Thoracic aorta (tissue), 2 donors: ENCODE measurements around the gene LDLRAD4. TPM values are rescaled to one million over a fixed set of nuclear protein-coding genes. Genes with fewer than 3 reads are reported as not detected.

Experiments used
- ATAC-seq: fragments of 150-250 bp; one replicate; pipeline ENCODE4 v1.8.0; 2017; ENCODE audit warnings: low read depth; ENCODE audit not compliant: insufficient number of reproducible peaks, low FRiP score
- DNase-seq: peaks from one replicate; pipeline ENCODE4 v3.0.0-alpha.2; 2020; ENCODE audit warnings: low spot score
- H3K27ac ChIP-seq, 2 donors: fragments of 200-600 bp; sonication (generic); 1 replicate in 1 of 2; 2 replicates in 1 of 2; pipeline ENCODE4 v1.5.1; 2016; ENCODE audit warnings: mild to moderate bottlenecking in 2 of 2, moderate library complexity in 2 of 2
- H3K27me3 ChIP-seq: fragments of 200-600 bp; sonication (generic); replicated peaks from 2 replicates; pipeline ENCODE4 v1.6.0; 2016; ENCODE audit warnings: mild to moderate bottlenecking; ENCODE audit not compliant: insufficient read depth
- H3K36me3 ChIP-seq: fragments of 200-600 bp; sonication (generic); one replicate; pipeline ENCODE4 v1.5.1; 2016
- H3K4me1 ChIP-seq, 2 donors: fragments of 200-600 bp; sonication (generic); 1 replicate in 1 of 2; 2 replicates in 1 of 2; pipeline versions ENCODE4 v1.5.1 to v1.6.0; 2016; ENCODE audit warnings: low read depth in 2 of 2, mild to moderate bottlenecking in 1 of 2; ENCODE audit not compliant: control insufficient read depth in 1 of 2
- H3K4me3 ChIP-seq: fragments of 200-600 bp; sonication (generic); 2 replicates; pipeline ENCODE4 v1.5.1; 2016; ENCODE audit warnings: mild to moderate bottlenecking
- H3K9me3 ChIP-seq: fragments of 200-600 bp; sonication (generic); 2 replicates; pipeline ENCODE4 v1.5.1; 2016
- CTCF ChIP-seq: fragments of 200-600 bp; sonication (generic); IDR thresholded peaks from one replicate; pipeline ENCODE4 v1.5.1; 2019; ENCODE audit warnings: antibody characterized with exemption
- total RNA-seq, 2 donors: library from RNA; depleted of rRNA; stranded (reverse); fragments of >200 nt; gene quantifications; one replicate each; pipeline versions ENCODE4 v1.1.0 to v1.2.3, GENCODE V29; 2016

The LDLRAD4 gene
- total RNA-seq, 2 donors from 2014 or later, result 98.4 to 135 TPM

DNA sequence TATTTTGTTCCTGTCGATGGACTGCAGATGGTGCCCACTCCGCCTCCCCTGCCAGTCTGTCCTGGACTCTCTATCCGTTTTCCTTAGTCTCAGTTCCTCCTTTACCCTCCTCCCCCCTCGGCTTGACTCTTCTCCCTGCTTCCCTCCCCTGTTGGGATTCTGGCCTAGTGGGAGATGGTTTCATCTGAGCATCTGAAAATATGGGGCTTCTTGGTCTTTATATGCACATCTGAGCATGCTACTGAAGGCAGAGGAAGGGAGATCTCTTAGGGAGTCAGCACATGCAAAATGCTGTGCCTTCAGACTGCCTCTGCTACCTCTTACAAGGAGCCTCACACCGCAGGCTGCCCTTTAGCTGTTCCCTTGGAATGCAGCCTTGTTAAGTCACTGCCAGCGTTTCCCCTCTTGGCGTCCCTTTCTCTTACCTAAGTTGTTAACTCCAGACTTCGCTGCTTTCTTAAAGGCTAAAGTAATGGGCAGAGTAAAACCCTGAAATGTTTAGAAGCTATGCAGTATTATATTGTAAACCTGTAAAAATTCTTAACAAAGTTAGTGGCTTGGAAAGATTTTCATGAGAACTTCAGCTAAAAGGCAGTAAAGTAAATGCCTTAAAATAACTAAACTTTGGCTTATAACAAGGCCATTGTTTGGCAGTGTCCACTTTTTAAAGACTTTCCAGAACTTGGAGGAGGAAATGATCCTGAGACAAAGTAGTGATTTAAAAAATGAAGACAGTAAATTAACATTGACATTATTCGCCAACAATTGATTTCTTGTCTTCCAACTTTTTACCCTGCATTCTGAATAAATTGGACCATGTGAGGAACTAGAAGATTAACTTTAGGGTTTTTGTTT is 49.8 kb downstream of the LDLRAD4 start:
- ATAC-seq, result no peak
- H3K9me3 ChIP-seq, result no peaks in the 10 kb centered on the region
- DNase-seq, result no peak
- H3K27ac ChIP-seq, result peak overlapping the region; percentile 64 to 83
- peaks cover 45 to 95% of the 10 kb centered on the region in 2 donors for H3K4me1 ChIP-seq
- no peaks in the 10 kb centered on the region for H3K36me3 ChIP-seq
- H3K4me3 ChIP-seq, result no peak overlapping the region
- no peaks in the 10 kb centered on the region for H3K27me3 ChIP-seq
- no peak for TF ChIP-seq CTCF

GRCh38 chr18:13269013-13269280 is 50.4 kb downstream of the LDLRAD4 start:
- ATAC-seq, result no peak
- no peak for TF ChIP-seq CTCF

DNA sequence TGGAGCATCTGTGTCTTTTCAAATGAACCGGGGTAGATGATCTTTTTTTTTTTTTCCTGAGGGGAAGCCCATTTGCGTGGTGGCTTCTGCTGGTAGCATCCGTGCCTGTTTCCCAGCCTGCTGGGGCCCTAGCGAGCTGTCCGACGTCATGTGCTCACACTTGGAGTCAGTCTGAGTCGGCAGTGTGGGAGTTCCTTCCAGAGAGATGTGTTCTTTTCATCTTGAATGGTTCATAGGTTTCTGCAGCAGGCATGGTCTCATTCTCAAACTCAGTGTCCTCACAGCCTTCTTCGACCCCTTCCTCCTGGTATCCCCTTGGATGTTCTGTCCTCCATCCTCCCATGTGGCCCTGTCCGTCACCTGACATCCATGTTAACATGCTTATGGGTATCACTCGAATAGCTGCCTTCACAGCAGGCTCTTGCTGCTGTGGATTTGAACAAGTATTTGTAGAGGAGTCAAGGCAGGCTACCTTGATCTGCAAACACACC is 51.0 kb downstream of the LDLRAD4 start:
- H3K4me1 ChIP-seq, result peaks cover 52 to 95% of the 10 kb centered on the region in 2 donors
- no peak for TF ChIP-seq CTCF
- H3K36me3 ChIP-seq, result no peaks in the 10 kb centered on the region
- H3K9me3 ChIP-seq, result no peaks in the 10 kb centered on the region
- DNase-seq (no peak), ATAC-seq (no peak)
- no peaks in the 10 kb centered on the region for H3K27me3 ChIP-seq
- no peak overlapping the region for H3K4me3 ChIP-seq
- H3K27ac ChIP-seq, result peak overlapping the region; percentile 64 to 83

More at GRCh38 chr18:13269013-13269280, 50.4 kb downstream of the LDLRAD4 start:
- Histone ChIP-seq H3K36me3 (no peaks in the 10 kb centered on the region), H3K27me3 (no peaks in the 10 kb centered on the region), H3K27ac (peak overlapping the region; percentile 64 to 83), H3K9me3 (no peaks in the 10 kb centered on the region), H3K4me1 (peaks cover 51 to 95% of the 10 kb centered on the region in 2 donors), H3K4me3 (no peak overlapping the region)
- DNase-seq, result no peak

GRCh38 chr18:13270279-13270855 is 51.8 kb downstream of the LDLRAD4 start:
- ATAC-seq (no peak), DNase-seq (no peak)
- H3K9me3 ChIP-seq, result no peaks in the 10 kb centered on the region
- peaks cover 57 to 94% of the 10 kb centered on the region in 2 donors for H3K4me1 ChIP-seq
- H3K27ac ChIP-seq, result no peak overlapping the region
- no peaks in the 10 kb centered on the region for H3K27me3 ChIP-seq
- no peak for TF ChIP-seq CTCF
- H3K36me3 ChIP-seq, result no peaks in the 10 kb centered on the region
- no peak overlapping the region for H3K4me3 ChIP-seq

GRCh38 chr18:13271302-13271911 is 52.8 kb downstream of the LDLRAD4 start:
- DNase-seq (no peak), ATAC-seq (no peak)
- no peak overlapping the region for H3K4me3 ChIP-seq
- H3K36me3 ChIP-seq, result no peaks in the 10 kb centered on the region
- TF ChIP-seq CTCF, result no peak
- H3K27ac ChIP-seq, result peak overlapping the region in 1 of 2 donors; percentile 11
- H3K27me3 ChIP-seq, result no peaks in the 10 kb centered on the region
- peaks cover 56 to 89% of the 10 kb centered on the region in 2 donors for H3K4me1 ChIP-seq
- H3K9me3 ChIP-seq, result no peaks in the 10 kb centered on the region
